ENCODE results near the gene SLCO4C1. TPM values are rescaled to one million over a fixed set of nuclear protein-coding genes. Genes with fewer than 3 reads are reported as not detected.
"Not testable (repeated sequence)": the region's sequence is repeated elsewhere in the genome, so short reads cannot be mapped to it uniquely, and the experiment has no call there.

SLCO4C1 gene, protein sequence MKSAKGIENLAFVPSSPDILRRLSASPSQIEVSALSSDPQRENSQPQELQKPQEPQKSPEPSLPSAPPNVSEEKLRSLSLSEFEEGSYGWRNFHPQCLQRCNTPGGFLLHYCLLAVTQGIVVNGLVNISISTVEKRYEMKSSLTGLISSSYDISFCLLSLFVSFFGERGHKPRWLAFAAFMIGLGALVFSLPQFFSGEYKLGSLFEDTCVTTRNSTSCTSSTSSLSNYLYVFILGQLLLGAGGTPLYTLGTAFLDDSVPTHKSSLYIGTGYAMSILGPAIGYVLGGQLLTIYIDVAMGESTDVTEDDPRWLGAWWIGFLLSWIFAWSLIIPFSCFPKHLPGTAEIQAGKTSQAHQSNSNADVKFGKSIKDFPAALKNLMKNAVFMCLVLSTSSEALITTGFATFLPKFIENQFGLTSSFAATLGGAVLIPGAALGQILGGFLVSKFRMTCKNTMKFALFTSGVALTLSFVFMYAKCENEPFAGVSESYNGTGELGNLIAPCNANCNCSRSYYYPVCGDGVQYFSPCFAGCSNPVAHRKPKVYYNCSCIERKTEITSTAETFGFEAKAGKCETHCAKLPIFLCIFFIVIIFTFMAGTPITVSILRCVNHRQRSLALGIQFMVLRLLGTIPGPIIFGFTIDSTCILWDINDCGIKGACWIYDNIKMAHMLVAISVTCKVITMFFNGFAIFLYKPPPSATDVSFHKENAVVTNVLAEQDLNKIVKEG
- 18.0 TPM for total RNA-seq (ENCODE audit: unreplicated experiment)
- long read RNA-seq = 0 reads

DNA sequence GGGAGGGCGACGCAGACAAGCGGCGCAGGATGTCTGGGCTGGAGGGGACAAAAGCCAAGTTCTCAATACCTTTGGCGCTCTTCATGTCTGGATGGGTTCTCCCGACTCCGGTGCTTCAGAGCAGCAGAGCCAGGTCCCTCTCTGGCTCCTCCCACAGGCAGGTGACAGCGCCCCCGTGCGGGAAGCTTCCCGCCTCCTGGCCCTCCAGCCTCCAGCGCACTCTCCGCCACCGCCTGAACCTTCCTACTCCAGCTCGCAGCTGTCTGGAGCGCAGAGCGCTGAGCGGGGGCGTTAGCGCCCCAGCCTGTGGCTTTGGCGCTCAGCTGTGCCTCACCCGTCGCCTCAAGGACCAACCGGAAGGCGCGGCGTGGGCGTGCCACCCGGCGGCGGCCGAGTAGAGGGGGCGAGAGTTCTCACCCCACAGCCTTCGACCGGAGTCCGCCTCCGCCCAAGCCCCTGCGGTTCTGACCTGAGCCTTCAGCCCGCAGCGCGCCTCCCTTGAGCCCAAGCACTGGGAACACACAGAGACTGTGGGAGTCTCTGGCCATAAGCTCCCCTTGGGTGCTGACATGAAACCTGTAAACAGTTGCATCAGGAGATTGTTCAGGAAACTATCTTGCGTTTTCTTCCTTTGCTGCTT lies at the start of gene SLCO4C1:
SLCO4C1 (minus strand) TSS at position 107 of the 640 bp plus-strand sequence; CDS start at position 85, 22 bp downstream.
- H3K27ac Mint-ChIP-seq (ENCODE audit: unreplicated experiment) = peak within 1 kb of the TSS; percentile 95
- peaks cover 23% of the 10 kb centered on the region for H3K4me1 Mint-ChIP-seq (ENCODE audit: unreplicated experiment)
- TF ChIP-seq, protein P1, sequence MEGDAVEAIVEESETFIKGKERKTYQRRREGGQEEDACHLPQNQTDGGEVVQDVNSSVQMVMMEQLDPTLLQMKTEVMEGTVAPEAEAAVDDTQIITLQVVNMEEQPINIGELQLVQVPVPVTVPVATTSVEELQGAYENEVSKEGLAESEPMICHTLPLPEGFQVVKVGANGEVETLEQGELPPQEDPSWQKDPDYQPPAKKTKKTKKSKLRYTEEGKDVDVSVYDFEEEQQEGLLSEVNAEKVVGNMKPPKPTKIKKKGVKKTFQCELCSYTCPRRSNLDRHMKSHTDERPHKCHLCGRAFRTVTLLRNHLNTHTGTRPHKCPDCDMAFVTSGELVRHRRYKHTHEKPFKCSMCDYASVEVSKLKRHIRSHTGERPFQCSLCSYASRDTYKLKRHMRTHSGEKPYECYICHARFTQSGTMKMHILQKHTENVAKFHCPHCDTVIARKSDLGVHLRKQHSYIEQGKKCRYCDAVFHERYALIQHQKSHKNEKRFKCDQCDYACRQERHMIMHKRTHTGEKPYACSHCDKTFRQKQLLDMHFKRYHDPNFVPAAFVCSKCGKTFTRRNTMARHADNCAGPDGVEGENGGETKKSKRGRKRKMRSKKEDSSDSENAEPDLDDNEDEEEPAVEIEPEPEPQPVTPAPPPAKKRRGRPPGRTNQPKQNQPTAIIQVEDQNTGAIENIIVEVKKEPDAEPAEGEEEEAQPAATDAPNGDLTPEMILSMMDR (IDR thresholded peaks at IDR 0.05; ENCODE audit: unreplicated experiment) = peak; percentile 70
- H3K9me3 Mint-ChIP-seq (ENCODE audit: unreplicated experiment) = no peaks in the 10 kb centered on the region
- peaks cover 2% of the 10 kb centered on the region for H3K27me3 Mint-ChIP-seq (ENCODE audit: unreplicated experiment)
- peak; percentile 97 for DNase-seq (ENCODE audit: low spot score)
- no peaks in the 10 kb centered on the region for H3K36me3 Mint-ChIP-seq (ENCODE audit: low read depth, unreplicated experiment)
- peak within 1 kb of the TSS; percentile 92 for H3K4me3 Mint-ChIP-seq (ENCODE audit: unreplicated experiment)

DNA sequence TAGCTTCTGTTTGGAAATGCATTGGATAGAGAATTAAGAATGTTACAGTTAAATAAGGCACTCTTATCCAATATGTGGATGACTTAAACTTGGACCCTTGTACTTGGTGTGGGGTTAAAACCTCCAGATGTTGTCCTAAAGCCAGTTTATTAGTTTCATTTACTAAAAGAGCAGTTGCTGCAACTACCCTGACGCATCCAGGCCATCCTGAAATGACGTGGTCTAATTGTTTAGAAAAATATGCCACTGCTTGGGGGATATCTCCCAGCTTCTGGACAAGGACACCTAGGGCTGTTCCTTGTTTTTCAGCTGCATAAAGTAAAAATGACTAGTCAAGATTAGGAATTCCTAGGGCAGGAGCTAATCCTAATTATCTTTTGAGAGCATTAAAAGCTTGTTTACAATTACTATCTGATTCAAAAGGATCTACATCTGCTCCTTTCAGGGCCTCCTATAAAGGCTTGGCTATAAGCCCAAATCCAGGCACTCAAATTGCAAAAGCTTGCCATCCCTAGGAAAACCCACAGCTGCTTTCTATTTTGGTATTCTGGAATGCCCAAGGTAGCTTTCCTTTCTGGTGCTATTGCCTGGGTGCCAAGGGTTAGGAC lies 45.7 kb upstream of the SLCO4C1 start:
- H3K9me3 Mint-ChIP-seq (ENCODE audit: unreplicated experiment) = no peaks in the 10 kb centered on the region
- TF ChIP-seq, protein P1 (IDR thresholded peaks at IDR 0.05; ENCODE audit: unreplicated experiment) = no peak
- no peaks in the 10 kb centered on the region for H3K36me3 Mint-ChIP-seq (ENCODE audit: low read depth, unreplicated experiment)
- DNase-seq (ENCODE audit: low spot score) = no peak
- no peak overlapping the region for H3K4me3 Mint-ChIP-seq (ENCODE audit: unreplicated experiment)
- H3K4me1 Mint-ChIP-seq (ENCODE audit: unreplicated experiment) = peaks cover 6% of the 10 kb centered on the region
- no peak overlapping the region for H3K27ac Mint-ChIP-seq (ENCODE audit: unreplicated experiment)
- no peaks in the 10 kb centered on the region for H3K27me3 Mint-ChIP-seq (ENCODE audit: unreplicated experiment)

DNA sequence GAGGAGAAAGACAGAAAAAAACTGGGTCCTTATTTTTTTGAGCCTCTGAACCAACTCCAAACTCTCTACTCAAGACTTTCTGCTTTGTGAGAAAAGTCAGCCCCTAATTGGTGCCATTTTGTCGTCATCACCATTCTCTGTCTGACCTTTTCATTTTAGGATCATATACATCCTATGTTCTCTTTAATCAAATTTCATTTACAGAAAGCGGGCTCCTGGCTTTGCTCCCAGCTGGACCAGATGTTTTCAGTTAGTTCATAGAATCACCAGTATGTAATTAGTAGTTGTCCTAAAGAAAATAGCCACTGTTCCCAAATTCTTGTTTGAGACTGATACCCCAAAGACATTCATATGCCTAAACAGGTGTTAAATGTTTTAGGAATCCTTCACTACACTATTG lies 28.6 kb upstream of the SLCO4C1 start:
- TF ChIP-seq, protein P1 (IDR thresholded peaks at IDR 0.05; ENCODE audit: unreplicated experiment) = no peak
- no peak for DNase-seq (ENCODE audit: low spot score)
- Mint-ChIP-seq H3K4me1 (ENCODE audit: unreplicated experiment) (no peaks in the 10 kb centered on the region), H3K9me3 (ENCODE audit: unreplicated experiment) (no peaks in the 10 kb centered on the region), H3K27me3 (ENCODE audit: unreplicated experiment) (no peaks in the 10 kb centered on the region), H3K4me3 (ENCODE audit: unreplicated experiment) (no peak overlapping the region), H3K27ac (ENCODE audit: unreplicated experiment) (no peak overlapping the region), H3K36me3 (ENCODE audit: low read depth, unreplicated experiment) (no peaks in the 10 kb centered on the region)

DNA sequence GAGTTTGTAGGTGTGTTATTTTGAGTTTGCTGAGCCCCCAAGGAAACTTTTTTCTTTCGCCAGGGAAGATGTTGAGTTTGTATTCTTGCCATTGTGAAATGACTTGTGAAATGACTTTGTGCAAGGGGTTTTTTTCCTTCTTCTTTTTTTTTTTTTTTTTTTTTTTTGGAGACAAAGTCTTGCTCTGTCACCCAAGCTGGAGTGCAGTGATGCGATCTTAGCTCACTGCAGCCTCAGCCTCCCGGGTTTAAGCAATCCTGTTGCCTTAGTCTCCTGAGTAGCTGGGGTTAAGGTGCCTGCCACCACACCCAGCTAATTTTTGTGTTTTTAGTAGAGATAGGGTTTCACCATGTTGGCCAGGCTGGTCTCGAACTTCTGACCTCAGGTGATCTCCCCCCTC lies 22.7 kb upstream of the SLCO4C1 start:
- H3K4me3 Mint-ChIP-seq (ENCODE audit: unreplicated experiment); H3K36me3 Mint-ChIP-seq (ENCODE audit: low read depth, unreplicated experiment); H3K27me3 Mint-ChIP-seq (ENCODE audit: unreplicated experiment); H3K27ac Mint-ChIP-seq (ENCODE audit: unreplicated experiment); DNase-seq (ENCODE audit: low spot score); H3K9me3 Mint-ChIP-seq (ENCODE audit: unreplicated experiment): not testable (repeated sequence)
- peaks cover 24% of the 10 kb centered on the region for H3K4me1 Mint-ChIP-seq (ENCODE audit: unreplicated experiment)

DNA sequence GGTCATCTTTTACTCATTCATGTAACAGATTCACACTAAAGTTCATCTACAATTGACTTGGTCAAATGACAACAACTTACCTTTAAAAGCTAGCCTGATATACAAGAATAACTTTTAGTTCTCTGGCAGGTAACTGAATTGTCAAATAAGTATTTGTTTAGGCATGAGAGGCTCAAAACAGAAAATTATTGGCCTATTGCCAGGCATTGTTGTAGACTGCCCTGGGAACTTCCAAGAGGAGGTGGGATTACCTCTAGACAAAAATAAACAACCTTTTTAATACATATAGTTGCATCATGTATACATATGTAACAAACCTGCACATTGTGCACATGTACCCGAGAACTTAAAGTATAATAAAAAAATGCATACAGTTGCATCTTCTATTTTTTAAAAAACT lies 18.2 kb upstream of the SLCO4C1 start:
- TF ChIP-seq, protein P1 (IDR thresholded peaks at IDR 0.05; ENCODE audit: unreplicated experiment) = no peak
- peak overlapping the region; percentile 98 for H3K27ac Mint-ChIP-seq (ENCODE audit: unreplicated experiment)
- no peaks in the 10 kb centered on the region for H3K36me3 Mint-ChIP-seq (ENCODE audit: low read depth, unreplicated experiment)
- H3K9me3 Mint-ChIP-seq (ENCODE audit: unreplicated experiment) = no peaks in the 10 kb centered on the region
- no peak for DNase-seq (ENCODE audit: low spot score)
- no peaks in the 10 kb centered on the region for H3K27me3 Mint-ChIP-seq (ENCODE audit: unreplicated experiment)
- peaks cover 34% of the 10 kb centered on the region for H3K4me1 Mint-ChIP-seq (ENCODE audit: unreplicated experiment)
- no peak overlapping the region for H3K4me3 Mint-ChIP-seq (ENCODE audit: unreplicated experiment)

Measured in endothelial cell (in vitro differentiated cells).